Astrocyte (in vitro differentiated cells and primary cell): ENCODE measurements around the gene UAP1L1.

Experiments
- CTCF ChIP-seq: IDR thresholded peaks from 2 replicates; pipeline ENCODE4 v1.5.1; 2011; ENCODE audit warnings: low read depth, mild to moderate bottlenecking, inconsistent platforms, low read length, moderate library complexity; ENCODE audit not compliant: insufficient read depth
- EZH2 ChIP-seq: IDR thresholded peaks from 2 replicates; pipeline ENCODE4 v1.6.1; 2012; ENCODE audit warnings: mild to moderate bottlenecking, low read length, inconsistent platforms; ENCODE audit not compliant: insufficient read depth

DNA sequence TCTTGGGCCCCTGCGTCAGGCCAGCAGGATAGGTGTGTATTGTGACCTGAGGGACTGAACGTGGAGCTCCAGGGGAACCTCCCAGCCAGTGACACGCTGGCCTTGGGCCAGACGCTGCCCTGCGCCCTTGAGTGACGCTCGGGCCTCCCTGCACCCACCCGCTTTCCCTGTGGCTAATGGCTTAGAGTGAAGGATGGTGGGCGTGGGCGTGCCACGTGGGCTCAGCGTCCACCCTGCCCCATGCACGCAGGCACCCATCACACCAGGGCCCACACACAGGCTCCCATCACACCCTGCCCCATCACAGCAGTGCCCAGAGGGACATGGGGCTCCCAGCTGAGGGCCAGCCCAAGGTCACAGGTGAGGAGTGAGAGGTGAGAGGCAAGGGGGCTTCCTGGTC lies 40.3 kb upstream of the UAP1L1 start:
- TF ChIP-seq CTCF (no peak), EZH2 (no peak)
